ENCODE data around the gene TRAF6.
"Not testable (repeated sequence)": the region's sequence is repeated elsewhere in the genome, so short reads cannot be mapped to it uniquely, and the experiment has no call there.

The TRAF6 gene

DNA sequence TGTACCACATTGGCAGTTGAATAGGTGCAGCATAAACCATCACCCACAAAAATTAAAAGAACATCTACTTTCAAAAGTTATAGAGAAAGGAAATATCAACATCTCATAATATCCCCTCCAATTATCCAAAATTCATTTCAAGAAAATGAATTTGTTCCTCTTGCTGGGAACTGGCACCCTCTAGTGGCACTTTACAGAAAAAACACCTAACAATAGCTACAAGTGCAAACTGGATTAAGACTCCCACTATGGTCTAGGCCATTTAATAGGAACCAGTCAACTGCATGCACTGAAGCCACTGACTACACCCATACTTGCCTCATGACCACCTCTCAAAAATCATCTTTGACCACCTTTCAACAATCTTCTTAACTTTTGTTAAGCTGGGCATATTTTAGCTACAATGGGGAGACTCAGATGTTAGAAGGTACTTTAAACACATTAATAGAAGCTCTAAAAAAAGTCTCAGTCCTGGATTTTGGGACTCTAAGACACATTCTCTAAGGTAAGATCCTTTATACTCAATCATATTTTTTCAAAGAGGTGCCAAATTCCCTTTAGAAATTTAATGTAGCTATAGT, 17.3 kb downstream of the TRAF6 start:
- DNase-seq = peak in 1 of 2 experiments; percentile 43

DNA sequence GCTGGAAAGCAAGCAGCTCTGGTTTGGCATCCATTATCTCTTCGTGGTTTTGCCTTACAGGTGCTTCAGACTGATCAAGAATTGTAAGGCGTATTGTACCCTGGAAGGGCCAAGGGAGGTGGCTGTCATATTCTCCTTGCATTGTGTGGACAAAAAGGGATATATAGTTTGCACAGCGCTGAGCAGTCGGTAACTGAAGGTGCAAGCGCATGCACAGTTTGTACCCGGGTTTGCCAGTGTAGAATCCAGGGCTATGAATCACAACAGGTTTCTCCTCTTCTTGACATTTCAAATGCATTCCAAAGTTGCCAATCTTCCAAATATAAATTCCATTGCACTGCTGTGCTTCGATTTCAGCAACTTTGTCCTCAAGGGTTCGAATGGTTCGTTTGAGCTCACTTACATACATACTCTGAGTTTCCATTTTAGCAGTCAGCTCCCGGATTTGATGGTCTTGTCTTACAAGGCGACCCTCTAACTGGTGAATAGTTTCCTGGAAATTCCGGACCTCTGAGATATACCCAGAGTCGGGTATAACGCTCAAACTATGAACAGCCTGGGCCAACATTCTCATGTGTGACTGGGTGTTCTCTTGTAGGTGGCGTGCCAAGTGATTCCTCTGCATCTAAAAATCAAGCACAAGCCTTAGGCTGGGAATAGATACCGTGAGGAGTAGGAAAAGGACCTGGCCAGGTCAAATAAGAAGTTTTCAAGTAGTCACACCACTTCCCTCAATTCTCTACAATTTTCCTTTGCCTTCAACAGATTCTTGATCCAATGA, 19.9 kb downstream of the TRAF6 start:
- no peak for DNase-seq

DNA sequence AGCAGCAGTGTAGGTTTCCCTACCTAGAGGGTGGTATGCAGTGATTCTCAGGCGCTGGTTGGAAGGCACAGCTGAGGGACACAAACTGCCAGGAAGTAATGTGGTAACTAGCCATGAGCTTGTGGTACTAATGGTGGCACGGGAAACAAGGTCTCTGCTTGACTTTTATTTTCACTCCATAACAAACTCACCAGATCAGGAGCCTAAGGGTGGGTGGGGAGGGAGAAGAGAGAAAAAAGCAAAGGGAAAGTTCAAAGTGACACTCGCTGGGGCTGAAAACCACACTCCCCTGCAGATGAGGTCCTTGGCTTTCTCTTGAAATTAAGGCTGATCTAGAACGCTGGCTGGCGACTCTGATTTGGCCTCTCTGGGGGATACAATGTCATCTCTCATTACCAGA, 22.0 kb downstream of the TRAF6 start:
- DNase-seq = no peak

DNA sequence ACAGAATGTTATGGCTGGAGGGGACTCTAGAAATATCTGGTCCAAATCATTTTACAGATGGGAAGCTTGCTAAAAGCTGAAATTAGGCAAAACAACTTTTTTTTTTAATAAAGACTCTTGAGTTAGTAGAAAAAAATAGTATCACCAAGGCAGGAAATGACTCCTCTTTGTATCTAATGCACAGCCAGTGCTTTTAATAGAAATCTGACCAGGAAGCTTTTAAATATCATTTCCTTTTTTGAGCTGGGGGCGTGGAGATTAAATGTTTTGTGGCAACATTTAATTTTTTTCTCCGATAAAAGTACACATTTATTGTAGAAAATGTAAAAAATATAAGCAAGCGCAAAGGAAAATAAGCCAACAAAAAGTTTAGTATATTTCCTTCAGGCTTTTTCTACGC, 22.5 kb downstream of the TRAF6 start:
- no peak for DNase-seq

DNA sequence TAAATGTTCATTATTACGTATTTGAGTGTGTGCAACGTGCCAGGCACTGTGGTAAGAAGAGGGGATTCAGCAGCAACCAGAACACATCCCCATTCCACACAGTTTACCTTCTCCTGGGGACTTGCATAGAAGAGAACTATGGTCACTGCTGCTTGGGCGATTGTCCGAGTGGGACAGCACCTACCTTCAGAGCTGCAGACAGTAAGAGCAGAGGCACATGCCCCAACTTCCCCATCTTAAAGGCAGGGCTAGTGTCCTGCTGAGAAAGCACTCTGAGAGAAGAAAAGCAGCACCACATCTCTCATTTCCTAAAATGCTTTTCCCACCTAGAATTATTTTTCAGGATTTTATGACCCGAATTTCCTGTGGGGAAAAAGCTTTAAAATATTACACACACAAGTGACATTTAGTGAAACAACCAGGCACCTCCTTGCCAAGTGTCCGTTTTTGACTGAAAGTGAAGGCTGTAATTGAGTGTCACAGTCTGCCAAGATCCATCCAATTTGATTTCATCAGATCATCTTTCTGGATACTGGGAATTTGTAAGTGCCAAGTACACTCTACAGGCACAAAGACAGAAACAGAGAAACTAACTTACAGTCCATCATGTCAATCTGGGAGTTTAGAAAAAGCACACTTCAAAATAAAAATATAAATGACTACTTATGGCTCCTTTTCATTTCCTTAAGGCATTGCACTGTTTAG, 24.6 kb downstream of the TRAF6 start:
- no peak for DNase-seq

DNA sequence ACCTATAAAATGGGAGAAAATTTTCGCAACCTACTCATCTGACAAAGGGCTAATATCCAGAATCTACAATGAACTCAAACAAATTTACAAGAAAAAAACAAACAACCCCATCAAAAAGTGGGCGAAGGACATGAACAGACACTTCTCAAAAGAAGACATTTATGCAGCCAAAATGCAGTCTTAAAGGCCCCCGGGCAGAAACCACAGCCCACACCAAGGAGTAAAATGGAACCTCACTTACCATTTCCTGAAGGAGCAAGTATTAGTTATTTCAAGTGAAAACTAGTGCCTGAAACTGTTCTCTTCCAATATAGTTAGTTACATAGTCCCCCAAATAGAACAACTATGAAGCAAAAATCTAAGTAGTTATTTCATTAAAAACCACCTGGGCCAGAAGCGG, 27.0 kb downstream of the TRAF6 start:
- not testable (repeated sequence) for DNase-seq

DNA sequence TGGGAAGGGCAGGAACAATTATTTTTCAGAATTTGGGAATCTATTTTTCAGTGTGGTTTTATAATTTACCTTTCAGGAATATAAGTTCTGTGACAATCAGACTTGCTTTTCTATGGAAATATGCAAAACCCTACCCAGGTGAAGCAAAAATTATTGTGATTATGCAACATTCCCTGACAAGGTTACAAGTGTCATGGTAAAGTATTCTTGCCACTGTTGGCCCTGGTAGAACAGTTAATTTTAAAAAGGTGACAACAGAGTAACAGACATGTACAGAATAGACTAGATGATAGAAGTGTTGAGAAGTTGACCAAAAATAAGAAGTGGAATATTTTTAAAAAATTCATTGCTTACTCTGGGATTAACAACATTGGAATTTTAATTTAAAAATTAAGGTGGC, 29.2 kb downstream of the TRAF6 start:
- no peak for DNase-seq

DNA sequence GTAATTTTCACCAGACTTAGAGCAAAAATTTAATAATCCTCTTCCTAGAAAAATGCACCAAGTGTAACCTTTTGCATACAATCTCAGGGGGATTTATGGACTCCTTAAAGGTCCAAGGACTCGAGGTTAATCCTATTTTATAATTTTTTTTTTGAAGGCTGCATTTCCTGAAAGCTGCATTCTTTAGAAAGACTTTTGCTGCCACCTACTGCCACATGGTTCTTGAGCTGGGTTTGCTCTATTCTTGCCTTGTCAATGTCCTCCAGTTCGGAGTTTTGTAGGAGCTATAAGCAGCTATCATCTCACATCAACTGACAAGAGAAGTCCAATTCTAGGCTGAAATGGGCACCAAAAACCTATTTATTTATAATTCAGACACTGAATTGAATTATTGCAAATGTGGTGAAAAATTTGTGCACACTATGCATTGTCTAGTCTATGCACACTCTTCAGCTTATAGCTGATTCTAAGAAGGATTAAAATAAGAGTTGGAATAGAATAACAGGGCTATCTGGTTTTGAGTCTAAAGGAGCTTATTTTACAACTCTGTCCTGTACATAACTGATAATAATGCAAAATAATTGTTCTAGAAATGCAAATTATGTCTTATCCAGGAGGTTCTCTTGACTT, 31.3 kb downstream of the TRAF6 start:
- DNase-seq = peak in 1 of 2 experiments; percentile 25

DNA sequence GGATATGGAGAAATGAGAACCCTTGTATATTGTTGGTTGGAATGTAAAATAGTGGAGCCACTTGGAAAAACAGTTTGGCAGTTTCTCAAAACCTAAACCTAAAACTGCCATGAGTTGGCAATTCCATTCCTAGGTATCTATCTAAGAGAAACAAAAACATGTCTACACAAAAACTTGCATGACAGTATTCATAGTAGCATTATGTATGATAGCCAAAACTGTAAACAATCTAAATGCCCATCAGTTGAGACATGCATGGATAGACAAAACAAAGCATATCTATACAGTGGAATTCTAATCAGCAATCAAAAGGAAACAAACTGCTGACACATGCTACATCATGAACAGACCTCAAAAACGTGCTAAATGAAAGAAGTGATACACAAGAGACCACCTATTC, 34.9 kb downstream of the TRAF6 start:
- no peak for DNase-seq

DNA sequence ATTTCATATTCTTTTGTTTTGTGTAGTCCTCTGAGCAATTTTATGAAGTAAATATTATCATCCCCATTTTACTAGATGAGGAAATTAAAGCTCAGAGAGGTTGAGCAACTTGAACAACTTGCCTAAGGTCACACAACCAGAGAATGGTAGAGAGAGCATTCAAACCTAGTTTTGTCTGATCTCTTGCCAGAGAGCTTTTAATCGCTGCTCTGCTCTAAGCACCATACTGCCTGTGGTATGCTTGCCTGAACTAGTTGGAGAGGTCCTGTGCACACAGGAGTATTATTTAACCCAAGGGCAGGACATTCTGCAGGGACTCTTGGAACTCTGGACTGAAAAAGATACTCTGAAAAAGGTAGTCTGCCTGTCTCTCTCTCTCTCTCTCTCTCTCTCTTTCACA, 38.5 kb downstream of the TRAF6 start:
- DNase-seq = no peak

DNA sequence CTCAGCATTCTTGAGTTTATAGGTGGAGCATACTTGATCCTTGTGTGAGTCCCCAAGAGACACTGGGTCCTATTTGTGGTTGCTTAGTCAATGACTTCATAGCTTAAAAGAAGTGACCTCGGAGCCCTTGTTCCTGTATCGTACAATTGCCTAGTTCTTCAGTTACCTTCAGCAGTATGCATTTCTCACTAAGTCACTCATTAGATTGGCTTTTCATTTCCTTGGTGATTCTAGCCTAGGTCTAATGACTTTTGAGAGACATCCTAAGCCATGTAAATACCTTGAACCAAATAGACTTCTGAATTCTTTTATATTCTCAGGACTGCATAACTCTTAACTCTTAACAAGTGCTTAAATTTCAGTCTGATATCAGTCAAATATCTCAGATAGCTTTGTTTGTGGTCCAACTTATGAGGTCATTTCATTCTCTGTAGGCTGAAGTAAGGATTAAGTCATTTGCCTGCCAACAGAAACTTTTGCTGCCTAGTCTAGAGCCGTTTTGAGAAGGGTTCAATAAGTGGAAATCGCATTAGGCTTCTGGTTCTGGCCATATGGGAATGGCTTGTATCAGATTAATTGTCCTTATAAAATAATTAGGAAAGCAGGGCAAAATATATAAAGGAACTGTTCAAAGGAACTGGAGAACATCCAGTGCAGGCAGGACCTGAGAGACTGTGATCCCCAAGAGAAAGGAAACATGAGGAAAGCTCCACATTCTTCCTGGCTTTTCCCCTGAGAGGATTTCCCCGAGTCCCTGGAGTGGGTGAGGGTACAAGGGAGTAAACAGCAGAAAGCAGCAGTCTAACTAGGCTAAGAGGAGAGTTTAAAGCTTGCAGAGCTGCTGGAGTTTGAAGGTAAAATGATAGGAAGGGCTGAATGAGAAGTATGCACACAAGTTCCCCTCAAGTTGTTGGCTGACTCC, 39.9 kb downstream of the TRAF6 start:
- no peak for DNase-seq

DNA sequence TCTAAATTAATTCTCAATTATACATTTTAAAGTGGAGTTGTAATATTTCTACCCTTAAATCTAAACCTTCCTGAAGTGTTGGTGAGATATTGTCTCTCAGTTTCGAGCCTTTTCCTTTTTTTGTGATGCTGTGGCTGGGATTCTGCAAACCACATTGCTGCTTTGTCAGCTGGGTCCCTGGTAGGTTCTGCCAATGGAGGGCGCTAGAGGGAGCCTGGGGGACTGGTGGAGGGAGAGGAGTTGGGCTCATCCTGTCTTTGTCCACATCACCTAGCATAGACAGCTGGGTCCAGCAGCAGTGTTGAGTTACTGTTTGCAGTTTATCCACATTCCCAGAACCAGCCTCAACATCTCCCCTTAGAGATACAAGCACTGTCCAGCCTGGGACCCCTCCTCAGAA, 41.0 kb downstream of the TRAF6 start:
- DNase-seq = no peak

DNA sequence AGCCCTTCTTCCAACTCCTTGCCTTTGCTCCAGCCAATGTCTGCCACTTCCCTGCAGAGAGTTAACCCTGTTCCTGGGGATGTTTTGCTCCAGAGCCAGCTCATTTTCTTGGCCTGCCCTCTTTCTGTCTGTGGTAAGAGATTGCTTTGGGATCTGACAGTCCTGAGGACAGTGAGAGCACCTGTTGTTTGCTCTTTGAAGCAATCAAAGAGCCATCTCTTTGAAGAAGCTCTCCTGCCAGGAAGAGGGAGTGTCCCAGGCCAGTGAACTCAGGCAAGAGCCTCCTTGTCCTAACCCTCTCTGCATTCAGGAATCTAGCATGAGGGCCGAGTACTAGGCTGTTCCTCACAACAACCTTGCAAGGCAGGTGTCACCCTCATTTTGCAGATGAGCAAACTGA, 42.2 kb downstream of the TRAF6 start:
- no peak for DNase-seq

DNA sequence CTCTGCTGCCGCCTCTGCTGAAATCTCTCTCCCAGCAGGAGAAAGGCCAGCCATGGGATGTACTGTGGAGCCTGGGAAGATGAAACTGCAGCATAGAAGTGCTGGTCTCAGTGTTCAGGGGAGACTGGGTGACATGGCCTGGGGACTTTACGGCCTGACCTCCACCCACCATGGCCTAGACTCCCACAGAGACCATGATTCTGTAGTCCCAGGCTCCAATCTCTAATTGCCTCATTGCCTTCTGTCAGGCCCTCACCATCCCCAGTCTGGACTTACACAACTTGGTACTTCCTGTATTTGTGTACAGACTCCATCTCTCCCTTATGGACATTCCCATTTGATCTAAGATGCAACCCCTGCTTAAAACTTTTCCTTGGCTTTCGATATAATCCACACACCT, 43.1 kb downstream of the TRAF6 start:
- DNase-seq = no peak

DNA sequence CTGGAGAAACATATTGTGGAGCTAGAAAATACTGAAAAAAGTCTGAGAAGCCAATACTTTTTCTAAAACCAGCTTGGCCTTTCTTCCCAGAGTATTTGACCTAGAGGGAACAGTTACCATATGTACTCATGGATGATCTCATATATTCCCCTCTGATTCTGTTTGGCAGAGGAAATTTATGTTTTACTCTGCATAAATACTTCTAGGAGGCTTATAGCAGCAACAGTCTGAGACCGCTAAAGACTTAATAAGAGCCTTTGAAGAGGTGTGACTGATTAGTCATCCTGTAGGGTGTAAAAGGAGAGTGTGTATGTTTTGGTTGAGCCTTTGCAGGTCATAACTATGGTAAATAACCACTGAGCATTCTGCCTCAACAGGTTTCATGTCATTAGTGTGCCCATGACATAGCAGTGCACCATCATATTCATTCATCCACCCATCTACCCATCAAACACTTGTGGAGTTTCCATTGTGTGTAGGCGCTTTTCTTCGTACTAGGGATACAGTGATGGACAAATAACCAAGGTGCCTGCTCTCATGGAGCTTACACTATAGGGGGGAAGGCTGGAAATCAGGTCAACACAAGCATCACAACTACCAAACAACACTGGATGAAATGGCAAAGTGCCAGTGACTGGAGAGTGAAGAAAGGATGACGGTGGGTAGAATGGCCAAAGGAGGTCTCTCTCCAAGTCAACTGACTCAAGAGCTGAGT, 44.5 kb downstream of the TRAF6 start:
- DNase-seq = no peak

DNA sequence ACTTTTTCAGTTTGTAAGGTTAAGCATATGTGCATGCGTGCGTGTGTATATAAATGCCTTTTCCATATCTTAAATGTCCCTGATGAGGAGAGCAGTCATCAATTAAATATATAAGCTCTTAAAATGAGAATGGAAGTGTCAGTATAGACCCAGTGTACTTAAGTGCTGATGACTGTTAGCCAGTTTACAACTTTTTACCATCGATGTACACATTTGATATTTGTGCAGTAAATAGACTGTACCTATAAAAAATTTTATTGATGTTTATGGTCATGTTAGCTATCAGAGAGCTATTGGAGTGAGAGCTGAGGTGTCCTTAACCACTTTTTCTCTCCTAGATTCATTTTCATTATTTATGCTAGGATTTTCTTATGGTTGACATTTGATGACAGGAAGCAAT, 45.4 kb downstream of the TRAF6 start:
- DNase-seq = no peak

DNA sequence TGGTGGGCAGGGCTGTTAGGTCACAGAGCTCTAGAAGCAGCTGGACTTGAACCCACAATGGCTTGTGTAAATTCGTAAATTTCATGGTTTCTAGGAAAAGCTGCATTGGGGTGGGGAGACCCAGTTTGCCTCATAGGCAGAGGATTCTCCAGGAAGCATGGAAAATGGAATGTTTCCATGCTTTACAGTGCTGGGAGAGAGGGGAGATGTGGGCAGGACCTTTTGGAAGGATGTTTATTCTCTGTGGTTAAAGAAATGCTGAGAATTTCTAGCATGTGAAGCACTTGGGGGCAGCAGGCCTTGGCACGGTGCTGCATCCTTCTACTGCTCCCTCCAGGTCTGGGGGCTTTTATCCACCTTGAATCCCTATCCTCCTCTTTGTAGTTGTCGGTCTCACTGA, 46.3 kb downstream of the TRAF6 start:
- DNase-seq = no peak

DNA sequence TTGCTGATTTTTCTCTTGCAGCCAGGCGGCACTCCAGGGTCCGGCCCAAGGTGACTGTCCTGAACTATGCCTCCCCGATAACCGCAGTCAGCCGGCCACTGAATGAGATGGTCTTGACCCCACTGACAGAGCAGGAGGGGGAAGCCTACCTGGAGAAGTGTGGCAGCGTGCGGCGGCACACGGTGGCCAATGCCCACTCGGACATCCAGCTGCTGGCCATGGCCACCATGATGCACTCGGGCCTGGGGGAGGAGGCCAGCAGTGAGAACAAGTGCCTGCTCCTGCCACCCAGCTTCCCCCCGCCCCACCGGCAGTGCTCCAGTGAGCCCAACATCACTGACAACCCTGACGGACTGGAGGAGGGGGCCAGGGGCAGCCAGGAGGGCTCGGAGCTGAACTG, 47.8 kb downstream of the TRAF6 start:
- DNase-seq = no peak

DNA sequence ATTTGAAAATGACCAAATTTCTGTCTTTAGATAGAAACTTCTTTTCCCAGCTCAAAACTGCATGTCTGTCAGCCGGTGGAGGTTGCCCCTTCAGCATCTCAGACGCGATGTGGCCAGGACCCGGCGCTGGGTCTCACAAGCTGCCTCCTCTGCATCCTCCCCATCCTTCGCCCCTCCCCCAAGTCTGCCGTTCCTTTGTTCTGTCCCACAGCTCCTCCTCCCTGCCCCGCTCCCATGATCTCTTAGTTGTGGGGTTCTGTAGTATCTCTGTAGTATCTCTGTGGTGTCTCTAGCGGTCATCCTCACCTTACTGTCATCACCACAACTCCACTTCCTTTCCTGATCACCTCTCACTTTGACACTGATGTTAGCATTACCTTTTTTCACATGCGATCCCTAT, 49.9 kb downstream of the TRAF6 start:
- no peak for DNase-seq

DNA sequence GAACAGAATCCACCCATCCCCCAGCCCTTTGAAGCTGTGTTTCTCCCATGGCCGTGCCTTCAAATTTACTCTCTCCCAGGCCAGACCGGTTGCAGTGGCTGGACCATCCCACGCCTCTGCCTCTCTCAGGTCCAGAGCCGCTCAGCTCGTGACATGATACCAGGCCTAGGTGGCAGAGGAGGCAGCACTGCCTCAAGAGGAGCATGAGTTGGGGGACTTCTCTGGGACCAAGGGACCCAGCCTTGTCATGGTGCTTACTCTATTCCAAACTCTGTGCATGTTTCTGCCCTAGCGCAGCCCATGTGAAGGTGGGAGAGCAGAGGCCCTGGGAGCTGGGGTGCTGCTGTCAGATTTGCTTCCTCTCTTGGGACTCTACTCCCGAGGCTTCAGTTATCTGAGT, 51.0 kb downstream of the TRAF6 start:
- DNase-seq = no peak

DNA sequence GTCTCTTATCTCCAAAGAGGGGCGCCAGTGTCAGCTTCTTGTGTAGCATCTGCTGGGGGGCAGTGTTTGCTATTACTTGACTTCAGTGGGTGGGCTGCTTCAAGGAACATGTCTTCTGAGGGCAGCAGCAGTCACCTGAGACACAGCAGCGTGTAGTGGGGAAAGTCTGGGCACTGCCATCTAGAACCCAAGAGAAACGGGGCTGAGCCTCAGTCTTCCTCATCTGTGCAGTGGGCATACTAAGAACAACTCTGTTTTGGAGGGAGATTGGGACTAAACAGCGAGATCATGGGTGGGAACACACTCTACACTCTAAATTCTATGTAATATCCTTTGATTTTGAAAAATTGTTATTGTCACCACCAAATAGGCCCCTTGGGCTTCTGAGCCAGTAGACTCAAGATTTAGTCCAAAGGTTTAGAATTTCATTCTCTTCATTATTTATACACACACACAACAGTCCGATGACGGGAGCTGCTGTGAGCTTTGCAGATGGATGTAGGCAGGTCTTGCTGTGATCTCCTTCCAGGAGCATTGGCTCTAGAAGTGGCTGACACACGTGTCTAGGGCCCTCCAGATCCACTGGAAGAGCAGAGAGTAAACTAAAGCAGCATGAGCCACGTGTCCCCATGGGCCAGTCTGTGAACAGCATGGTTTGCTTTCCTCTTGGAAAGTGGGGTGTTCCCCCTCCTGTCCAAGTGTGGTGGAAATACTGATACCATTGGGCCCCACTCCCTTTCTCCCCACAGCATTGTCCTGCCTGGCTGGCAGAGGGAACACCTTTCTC, 51.8 kb downstream of the TRAF6 start:
- DNase-seq = no peak

Measured in SW 1271 (cell line).